Measurements from ENCODE around the gene ZFP36L2. TPM values are rescaled to one million over a fixed set of nuclear protein-coding genes. Genes with fewer than 3 reads are reported as not detected.

The ZFP36L2 gene
- total and polyA plus RNA-seq, 9 of the 15 experiments (the other 6 are each of a cell fraction or from before 2014, with no cell fraction given), result 4.1 to 60.6 (median 20.3) TPM

- no peak for TF ChIP-seq MYNN (IDR thresholded peaks at IDR 0.05)
- no peak for TF ChIP-seq MYNN (CRISPR knock-in tag; IDR thresholded peaks at IDR 0.05)
- TF ChIP-seq NR2C2 (CRISPR knock-in tag; IDR thresholded peaks at IDR 0.05), result no peak
- TF ChIP-seq NR2C2 (tag; IDR thresholded peaks at IDR 0.05), result 0 out of 2 replicates have a peak, but pooled peaks have one; percentile 32
- TF ChIP-seq ZNF239 (CRISPR knock-in tag; IDR thresholded peaks at IDR 0.05), result no peak
- no peak for TF ChIP-seq NELFE (IDR thresholded peaks at IDR 0.05; ENCODE audit: insufficient read depth, insufficient read length)
- no peak for TF ChIP-seq ZNF561 (CRISPR knock-in tag; conservative IDR thresholded peaks at IDR 0.05)
- TF ChIP-seq SETDB1 (IDR thresholded peaks at IDR 0.05; ENCODE audit: low read length), result no peak
- no peak for TF ChIP-seq SP2 (IDR thresholded peaks at IDR 0.05; ENCODE audit: extremely low read depth, low read depth, low read length, poor library complexity, severe bottlenecking)
- TF ChIP-seq PCBP1 (IDR thresholded peaks at IDR 0.05; ENCODE audit: low read depth, low read length, poor library complexity, severe bottlenecking), result peak; percentile 75
- no peak for TF ChIP-seq ZNF124 (CRISPR knock-in tag; IDR thresholded peaks at IDR 0.05)
- no peak for TF ChIP-seq SMAD1 (IDR thresholded peaks at IDR 0.05; ENCODE audit: low read depth, low read length, partially characterized antibody)
- peak; percentile 24; the same call in 1 of the 2 replicates for TF ChIP-seq ZNF224 (CRISPR knock-in tag; IDR thresholded peaks at IDR 0.05)
- TF ChIP-seq XRCC4 (IDR thresholded peaks at IDR 0.05; ENCODE audit: extremely low read depth, insufficient read depth, insufficient read length), result no peak
- TF ChIP-seq ETV6 (IDR thresholded peaks at IDR 0.05; ENCODE audit: borderline replicate concordance in 1 of 2, low read depth in 2 of 2, low read length in 1 of 2), result no peak
- TF ChIP-seq ETV6 (CRISPR knock-in tag; IDR thresholded peaks at IDR 0.05; ENCODE audit: borderline replicate concordance), result 0 out of 2 replicates have a peak, but pooled peaks have one; percentile 67
- TF ChIP-seq FUS (optimal IDR thresholded peaks at IDR 0.05; ENCODE audit: low read depth, low read length), result no peak
- no peak for TF ChIP-seq POLR2B (IDR thresholded peaks at IDR 0.05; ENCODE audit: low read depth, partially characterized antibody)
- TF ChIP-seq PHB2 (IDR thresholded peaks at IDR 0.05; ENCODE audit: low read depth), result no peak
- TF ChIP-seq PREB (CRISPR knock-in tag; IDR thresholded peaks at IDR 0.05), result no peak
- TF ChIP-seq SRSF7 (optimal IDR thresholded peaks at IDR 0.05; ENCODE audit: low read depth, low read length), result no peak
- TF ChIP-seq NBN (IDR thresholded peaks at IDR 0.05; ENCODE audit: low read depth), result no peak; the same call in 1 of the 2 replicates
- no peak; the same call in 1 of the 2 replicates for TF ChIP-seq CREB1 (IDR thresholded peaks at IDR 0.05)
- no peak for TF ChIP-seq CREB1 (CRISPR knock-in tag; IDR thresholded peaks at IDR 0.05)
- no peak for TF ChIP-seq MAFG (tag; conservative IDR thresholded peaks at IDR 0.05)
- no peak; a peak in 1 of 3 replicates for TF ChIP-seq CBX3 (IDR thresholded peaks at IDR 0.05; ENCODE audit: borderline replicate concordance in 1 of 2, low read length in 2 of 2)
- TF ChIP-seq ZNF253 (CRISPR knock-in tag; conservative IDR thresholded peaks at IDR 0.05), result no peak
- TF ChIP-seq ZNF668 (CRISPR knock-in tag; IDR thresholded peaks at IDR 0.05), result no peak
- peak; percentile 34 for TF ChIP-seq STAG1 (CRISPR knock-in tag; IDR thresholded peaks at IDR 0.05; ENCODE audit: borderline replicate concordance)
Observed at GRCh38 chr2:43226955-43227829, 786 bp upstream of the ZFP36L2 start (continued).

Data from K562 (cell line).